AG08395 (cell line): ENCODE results near the gene ADAM12.
A peak's percentile ranks its signal among the peaks of the same experiment; 100 is the strongest.
"Not testable (repeated sequence)": the region's sequence is repeated elsewhere in the genome, so short reads cannot be mapped to it uniquely, and the experiment has no call there.

ENCODE experiments used
- DNase-seq: peaks from one replicate; pipeline ENCODE4 v3.0.0; 2012; ENCODE audit warnings: mixed read lengths, low spot score

ADAM12 gene

GRCh38 chr10:126405239-126405775 is 17.0 kb upstream of the ADAM12 start:
- no peak for DNase-seq

- no peak for DNase-seq
These were observed 14.7 kb upstream of the ADAM12 start for GRCh38 chr10:126402721-126403695.

- no peak for DNase-seq
These were observed 12.4 kb upstream of the ADAM12 start for GRCh38 chr10:126400641-126401040.

GRCh38 chr10:126398924-126399323 is 10.6 kb upstream of the ADAM12 start:
- no peak for DNase-seq

GRCh38 chr10:126398383-126398743 is 10.1 kb upstream of the ADAM12 start:
- no peak for DNase-seq

GRCh38 chr10:126397640-126398382 is 9.5 kb upstream of the ADAM12 start:
- peak; percentile 96 for DNase-seq

- no peak for DNase-seq
These were observed 8.9 kb upstream of the ADAM12 start for GRCh38 chr10:126397156-126397555.

GRCh38 chr10:126394948-126395347 is 6.7 kb upstream of the ADAM12 start:
- no peak for DNase-seq

GRCh38 chr10:126393076-126393475 is 4.8 kb upstream of the ADAM12 start:
- DNase-seq = no peak

GRCh38 chr10:126392469-126392868 is 4.2 kb upstream of the ADAM12 start:
- no peak for DNase-seq

- DNase-seq = no peak
These were observed 3.8 kb upstream of the ADAM12 start for GRCh38 chr10:126392068-126392467.

GRCh38 chr10:126391192-126391885 is 3.1 kb upstream of the ADAM12 start:
- peak; percentile 30 for DNase-seq

GRCh38 chr10:126390324-126390723 is 2.0 kb upstream of the ADAM12 start:
- DNase-seq = no peak

GRCh38 chr10:126387041-126387921 is 996 bp downstream of the ADAM12 start:
- peak; percentile 75 for DNase-seq

- DNase-seq = peak; percentile 65
These were observed 3.9 kb downstream of the ADAM12 start for GRCh38 chr10:126384269-126384873.

GRCh38 chr10:126380352-126381076 is 7.8 kb downstream of the ADAM12 start:
- DNase-seq = no peak

- not testable (repeated sequence) for DNase-seq
These were observed 9.1 kb downstream of the ADAM12 start for GRCh38 chr10:126379166-126379565.

- DNase-seq = peak; percentile 30
These were observed 11.3 kb downstream of the ADAM12 start for GRCh38 chr10:126376956-126377355.

- DNase-seq = no peak
These were observed 12.2 kb downstream of the ADAM12 start for GRCh38 chr10:126375926-126376554.

- DNase-seq = no peak
These were observed 13.0 kb downstream of the ADAM12 start for GRCh38 chr10:126375299-126375698.
